ENCODE results near the gene ASF1A. TPM values are rescaled to one million over a fixed set of nuclear protein-coding genes. Genes with fewer than 3 reads are reported as not detected.

The ASF1A gene
- polyA plus RNA-seq, 1 of the 3 experiments (the other 2 are of a cell fraction), result 5.4 TPM

GRCh38 chr6:118939683-118940082 lies 45.7 kb downstream of the ASF1A start (continued):
- TF ChIP-seq ZBTB33 (IDR thresholded peaks at IDR 0.05; ENCODE audit: borderline replicate concordance, low read depth) (no peak), POLR2AphosphoS5 (IDR thresholded peaks at IDR 0.05; ENCODE audit: low read depth, low read length) (no peak), GATA2 (CRISPR knock-in tag; IDR thresholded peaks at IDR 0.05) (no peak), SIN3A (IDR thresholded peaks at IDR 0.05; ENCODE audit: borderline replicate concordance, low read depth, low read length) (no peak), ELF1 (IDR thresholded peaks at IDR 0.05) (no peak), CHD2 (IDR thresholded peaks at IDR 0.05; ENCODE audit: low read length, partially characterized antibody) (no peak), FOXJ3 (CRISPR knock-in tag; IDR thresholded peaks at IDR 0.05) (no peak), MEF2A (IDR thresholded peaks at IDR 0.05; ENCODE audit: borderline replicate concordance, low read depth) (no peak)
- TF ChIP-seq, protein P1, sequence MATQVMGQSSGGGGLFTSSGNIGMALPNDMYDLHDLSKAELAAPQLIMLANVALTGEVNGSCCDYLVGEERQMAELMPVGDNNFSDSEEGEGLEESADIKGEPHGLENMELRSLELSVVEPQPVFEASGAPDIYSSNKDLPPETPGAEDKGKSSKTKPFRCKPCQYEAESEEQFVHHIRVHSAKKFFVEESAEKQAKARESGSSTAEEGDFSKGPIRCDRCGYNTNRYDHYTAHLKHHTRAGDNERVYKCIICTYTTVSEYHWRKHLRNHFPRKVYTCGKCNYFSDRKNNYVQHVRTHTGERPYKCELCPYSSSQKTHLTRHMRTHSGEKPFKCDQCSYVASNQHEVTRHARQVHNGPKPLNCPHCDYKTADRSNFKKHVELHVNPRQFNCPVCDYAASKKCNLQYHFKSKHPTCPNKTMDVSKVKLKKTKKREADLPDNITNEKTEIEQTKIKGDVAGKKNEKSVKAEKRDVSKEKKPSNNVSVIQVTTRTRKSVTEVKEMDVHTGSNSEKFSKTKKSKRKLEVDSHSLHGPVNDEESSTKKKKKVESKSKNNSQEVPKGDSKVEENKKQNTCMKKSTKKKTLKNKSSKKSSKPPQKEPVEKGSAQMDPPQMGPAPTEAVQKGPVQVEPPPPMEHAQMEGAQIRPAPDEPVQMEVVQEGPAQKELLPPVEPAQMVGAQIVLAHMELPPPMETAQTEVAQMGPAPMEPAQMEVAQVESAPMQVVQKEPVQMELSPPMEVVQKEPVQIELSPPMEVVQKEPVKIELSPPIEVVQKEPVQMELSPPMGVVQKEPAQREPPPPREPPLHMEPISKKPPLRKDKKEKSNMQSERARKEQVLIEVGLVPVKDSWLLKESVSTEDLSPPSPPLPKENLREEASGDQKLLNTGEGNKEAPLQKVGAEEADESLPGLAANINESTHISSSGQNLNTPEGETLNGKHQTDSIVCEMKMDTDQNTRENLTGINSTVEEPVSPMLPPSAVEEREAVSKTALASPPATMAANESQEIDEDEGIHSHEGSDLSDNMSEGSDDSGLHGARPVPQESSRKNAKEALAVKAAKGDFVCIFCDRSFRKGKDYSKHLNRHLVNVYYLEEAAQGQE (IDR thresholded peaks at IDR 0.05; ENCODE audit: low read depth, low read length), result no peak

- CTCF ChIA-PET, result interaction anchor here (1.7 kb wide), 1 partner anchor 170 kb away, joined by 5 read pairs; no protein-coding TSS in a partner anchor
- TF ChIP-seq CHD2 (IDR thresholded peaks at IDR 0.05; ENCODE audit: low read length, partially characterized antibody) (no peak), GABPA (IDR thresholded peaks at IDR 0.05; ENCODE audit: low read depth) (no peak), SMC3 (IDR thresholded peaks at IDR 0.05; ENCODE audit: low read depth, low read length) (no peak), JUND (IDR thresholded peaks at IDR 0.05) (no peak), ZBTB33 (IDR thresholded peaks at IDR 0.05; ENCODE audit: borderline replicate concordance, low read depth) (no peak), MXI1 (IDR thresholded peaks at IDR 0.05; ENCODE audit: low read depth, low read length) (no peak)
- TF ChIP-seq, protein P2, sequence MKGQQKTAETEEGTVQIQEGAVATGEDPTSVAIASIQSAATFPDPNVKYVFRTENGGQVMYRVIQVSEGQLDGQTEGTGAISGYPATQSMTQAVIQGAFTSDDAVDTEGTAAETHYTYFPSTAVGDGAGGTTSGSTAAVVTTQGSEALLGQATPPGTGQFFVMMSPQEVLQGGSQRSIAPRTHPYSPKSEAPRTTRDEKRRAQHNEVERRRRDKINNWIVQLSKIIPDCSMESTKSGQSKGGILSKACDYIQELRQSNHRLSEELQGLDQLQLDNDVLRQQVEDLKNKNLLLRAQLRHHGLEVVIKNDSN (IDR thresholded peaks at IDR 0.05; ENCODE audit: borderline replicate concordance, low read depth), result no peak
- TF ChIP-seq, protein P1 (IDR thresholded peaks at IDR 0.05; ENCODE audit: low read depth, low read length), result no peak
- TF ChIP-seq, protein P3, sequence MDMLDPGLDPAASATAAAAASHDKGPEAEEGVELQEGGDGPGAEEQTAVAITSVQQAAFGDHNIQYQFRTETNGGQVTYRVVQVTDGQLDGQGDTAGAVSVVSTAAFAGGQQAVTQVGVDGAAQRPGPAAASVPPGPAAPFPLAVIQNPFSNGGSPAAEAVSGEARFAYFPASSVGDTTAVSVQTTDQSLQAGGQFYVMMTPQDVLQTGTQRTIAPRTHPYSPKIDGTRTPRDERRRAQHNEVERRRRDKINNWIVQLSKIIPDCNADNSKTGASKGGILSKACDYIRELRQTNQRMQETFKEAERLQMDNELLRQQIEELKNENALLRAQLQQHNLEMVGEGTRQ (IDR thresholded peaks at IDR 0.05; ENCODE audit: borderline replicate concordance, low read depth, low read length), result no peak
- TF ChIP-seq, protein P4, sequence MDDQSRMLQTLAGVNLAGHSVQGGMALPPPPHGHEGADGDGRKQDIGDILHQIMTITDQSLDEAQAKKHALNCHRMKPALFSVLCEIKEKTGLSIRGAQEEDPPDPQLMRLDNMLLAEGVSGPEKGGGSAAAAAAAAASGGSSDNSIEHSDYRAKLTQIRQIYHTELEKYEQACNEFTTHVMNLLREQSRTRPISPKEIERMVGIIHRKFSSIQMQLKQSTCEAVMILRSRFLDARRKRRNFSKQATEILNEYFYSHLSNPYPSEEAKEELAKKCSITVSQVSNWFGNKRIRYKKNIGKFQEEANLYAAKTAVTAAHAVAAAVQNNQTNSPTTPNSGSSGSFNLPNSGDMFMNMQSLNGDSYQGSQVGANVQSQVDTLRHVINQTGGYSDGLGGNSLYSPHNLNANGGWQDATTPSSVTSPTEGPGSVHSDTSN (IDR thresholded peaks at IDR 0.05), result no peak
Observed at GRCh38 chr6:118940770-118941169, 46.8 kb downstream of the ASF1A start.

More at GRCh38 chr6:118940770-118941169, 46.8 kb downstream of the ASF1A start:
- Histone ChIP-seq H3K27me3 (ENCODE audit: insufficient read depth) (no peaks in the 10 kb centered on the region), H3K79me2 (ENCODE audit: insufficient read depth) (no peaks in the 10 kb centered on the region), H3F3A (replicated peaks; ENCODE audit: insufficient read depth) (peaks cover under 1% of the 10 kb centered on the region), H3K36me3 (replicated peaks in 1 of 2; ENCODE audit: control insufficient read depth in 1 of 2, insufficient read depth in 2 of 2, low read length in 1 of 2) (no peaks in the 10 kb centered on the region), H3K27ac (ENCODE audit: low read depth in 2 of 2, low read length in 1 of 2) (no peak overlapping the region), H2AFZ (ENCODE audit: low read depth) (no peak overlapping the region), H4K20me1 (ENCODE audit: insufficient read depth) (no peaks in the 10 kb centered on the region), H3K4me1 (ENCODE audit: control insufficient read depth in 1 of 2, insufficient read depth in 2 of 2, low read depth in 1 of 2, low read length in 1 of 2) (no peaks in the 10 kb centered on the region), H3K9ac (no peak overlapping the region), H3K9me3 (no peaks in the 10 kb centered on the region), H3K9me2 (no peaks in the 10 kb centered on the region), H3K4me3 (ENCODE audit: low read depth in 2 of 2, low read length in 1 of 2) (no peak overlapping the region), H3K4me2 (no peak overlapping the region)
- WGBS (ENCODE audit: low lambda C conversion rate), result 88% methylated on average over 1 of the region's 2 CpGs
- POLR2A ChIA-PET, result no interaction called here
- DNase-seq, result no peak
